Peyer's patch (tissue), 4 donors: Measurements from ENCODE around the gene ALG1L2.
"Not testable (repeated sequence)": the region's sequence is repeated elsewhere in the genome, so short reads cannot be mapped to it uniquely, and the experiment has no call there.

Experiments
- CTCF ChIP-seq, 6 experiments: fragments of 450-650 bp in 4 of 6; fragments of 200-600 bp in 2 of 6; sonication (generic) in 1 of 6; IDR thresholded peaks; one replicate each; pipeline ENCODE4 v1.5.1; 2017 to 2019; ENCODE audit warnings: antibody characterized with exemption in 6 of 6, mild to moderate bottlenecking in 3 of 6, moderate library complexity in 1 of 6
- POLR2A ChIP-seq, 2 donors: fragments of 450-650 bp; IDR thresholded peaks; one replicate each; pipeline ENCODE4 v1.5.1; 2017; ENCODE audit warnings: antibody characterized with exemption in 2 of 2, mild to moderate bottlenecking in 2 of 2, moderate library complexity in 2 of 2

GRCh38 chr3:130120291-130120690, 38.7 kb downstream of the ALG1L2 start:
- not testable (repeated sequence) for TF ChIP-seq CTCF, POLR2A (IDR thresholded peaks at IDR 0.05)
